A549 (cell line): Measurements from ENCODE around the gene AKAP6. TPM values are rescaled to one million over a fixed set of nuclear protein-coding genes. Genes with fewer than 3 reads are reported as not detected.

Source experiments
- ATAC-seq, 2 experiments: fragments of 200-7000 bp in 1 of 2; fragments of >200 bp in 1 of 2; cut with Nextera tagmentation in 1 of 2; cut with Tn5 transposase in 1 of 2; 3 replicates each; pipeline versions ENCODE4 v1.8.0 to v1.9.1; 2018 to 2020; ENCODE audit warnings: mild to moderate bottlenecking in 1 of 2, moderate library complexity in 1 of 2
- CTCF ChIA-PET: fragments of 300-600 bp; sonication (Branson Sonifier 250); formaldehyde crosslinking; extraction: SDS; loops from one replicate; lab custom pipeline; 2021; ENCODE audit warnings: antibody characterized with exemption, inconsistent platforms; lab: Yijun Ruan, JAX
- POLR2A ChIA-PET: fragments of 350-600 bp; formaldehyde crosslinking; extraction: SDS; loops from one replicate; lab custom pipeline; 2021; ENCODE audit warnings: antibody characterized with exemption, inconsistent platforms; lab: Yijun Ruan, JAX
- DNase-seq, 2 experiments: peaks; one replicate each; pipeline versions ENCODE4 v3.0.0 to v3.0.0-alpha.2; 2011 to 2016; ENCODE audit warnings: low read depth in 1 of 2, low spot score in 1 of 2
- FAIRE-seq: peaks from 2 replicates; lab custom pipeline; 2011; peaks lifted over from hg19 to GRCh38; lab: Jason Lieb, UNC
- H3K27ac ChIP-seq, 2 experiments: fragments of >200 bp; sonication (Bioruptor Twin); formaldehyde crosslinking; 3 replicates each; pipeline ENCODE4 v1.5.1; 2016 to 2017
- H3K4me1 ChIP-seq: fragments of >200 bp; sonication (Bioruptor Twin); formaldehyde crosslinking; 3 replicates; pipeline ENCODE4 v1.6.1; 2016
- H3K4me2 ChIP-seq: fragments of >200 bp; sonication (Bioruptor Twin); formaldehyde crosslinking; 3 replicates; pipeline ENCODE4 v1.6.1; 2016
- H3K4me3 ChIP-seq: fragments of >200 bp; sonication (Bioruptor Twin); formaldehyde crosslinking; 3 replicates; pipeline ENCODE4 v1.5.1; 2016
- H3K9me3 ChIP-seq: fragments of >200 bp; sonication (Bioruptor Twin); formaldehyde crosslinking; 3 replicates; pipeline ENCODE4 v1.6.1; 2016
- CBX2 ChIP-seq: fragments of 200-600 bp; sonication (generic); IDR thresholded peaks from 2 replicates; pipeline ENCODE4 v1.6.1; 2016; ENCODE audit warnings: low read depth, mild to moderate bottlenecking, borderline replicate concordance
- CBX8 ChIP-seq: fragments of 200-600 bp; sonication (generic); IDR thresholded peaks from 2 replicates; pipeline ENCODE4 v1.6.1; 2016
- CEBPB ChIP-seq, 2 experiments: fragments of >200 bp in 1 of 2; sonication (Bioruptor Twin) in 1 of 2; formaldehyde crosslinking in 1 of 2; IDR thresholded peaks; 2 replicates each; pipeline ENCODE4 v1.6.1; 2012 to 2016
- EHMT2 ChIP-seq: fragments of 200-600 bp; sonication (generic); IDR thresholded peaks from 2 replicates; pipeline ENCODE4 v1.6.1; 2016; ENCODE audit warnings: antibody characterized with exemption, low read depth, mild to moderate bottlenecking, moderate library complexity
- EP300 ChIP-seq, 2 experiments: fragments of >200 bp; sonication (Bioruptor Twin); formaldehyde crosslinking; IDR thresholded peaks; 2 replicates in 1 of 2; 3 replicates in 1 of 2; pipeline ENCODE4 v1.6.1; 2016 to 2017
- FOSB ChIP-seq: fragments of 250-450 bp; sonication (Bioruptor Pico); IDR thresholded peaks from 2 replicates; pipeline ENCODE4 v1.5.0; 2020; ENCODE audit warnings: mild to moderate bottlenecking, moderate library complexity
- FOSL2 ChIP-seq, 2 experiments: fragments of 450-650 bp in 1 of 2; fragments of >200 bp in 1 of 2; sonication (Bioruptor Twin) in 1 of 2; formaldehyde crosslinking; IDR thresholded peaks; 2 replicates each; pipeline versions ENCODE4 v1.5.0 to v1.6.1; 2016 to 2020; ENCODE audit warnings: mild to moderate bottlenecking in 1 of 2, moderate library complexity in 1 of 2
- FOXS1 ChIP-seq: fragments of 250-450 bp; sonication (Bioruptor Pico); IDR thresholded peaks from 2 replicates; pipeline ENCODE4 v1.5.0; 2020; ENCODE audit warnings: mild to moderate bottlenecking, moderate library complexity
- GATA3 ChIP-seq: IDR thresholded peaks from 2 replicates; pipeline ENCODE4 v1.6.1; 2012; ENCODE audit warnings: borderline replicate concordance
- HDAC2 ChIP-seq: fragments of 200-600 bp; sonication (generic); IDR thresholded peaks from 2 replicates; pipeline ENCODE4 v1.6.1; 2016
- HOXA7 ChIP-seq: fragments of 250-450 bp; sonication (Bioruptor Pico); IDR thresholded peaks from 2 replicates; pipeline ENCODE4 v1.5.0; 2020; ENCODE audit warnings: mild to moderate bottlenecking, moderate library complexity
- KDM1A ChIP-seq: fragments of 200-600 bp; sonication (generic); IDR thresholded peaks from 2 replicates; pipeline ENCODE4 v1.6.1; 2016; ENCODE audit warnings: low read depth, mild to moderate bottlenecking
- RAD21 ChIP-seq, 2 experiments: fragments of >200 bp in 1 of 2; sonication (Bioruptor Twin) in 1 of 2; formaldehyde crosslinking in 1 of 2; IDR thresholded peaks in 1 of 2; conservative IDR thresholded peaks in 1 of 2; 2 replicates in 1 of 2; 3 replicates in 1 of 2; pipeline ENCODE4 v1.6.1; 2012 to 2018; ENCODE audit warnings: inconsistent platforms in 1 of 2
- RFX5 ChIP-seq: fragments of 450-650 bp; IDR thresholded peaks from 2 replicates; pipeline ENCODE4 v1.7.1; 2014; ENCODE audit warnings: antibody characterized with exemption, mild to moderate bottlenecking, moderate library complexity
- SMC3 ChIP-seq: fragments of >200 bp; sonication (Bioruptor Twin); formaldehyde crosslinking; IDR thresholded peaks from 3 replicates; pipeline ENCODE4 v1.6.1; 2018; ENCODE audit warnings: inconsistent platforms
- TFCP2L1 ChIP-seq: fragments of 250-450 bp; sonication (Bioruptor Pico); IDR thresholded peaks from 2 replicates; pipeline ENCODE4 v1.5.0; 2021; ENCODE audit warnings: mild to moderate bottlenecking
- ZC3H11A ChIP-seq: fragments of 450-650 bp; IDR thresholded peaks from 2 replicates; pipeline ENCODE4 v1.6.1; 2014; ENCODE audit warnings: antibody characterized with exemption, mild to moderate bottlenecking
- ZFP36 ChIP-seq: fragments of 450-650 bp; IDR thresholded peaks from 2 replicates; pipeline ENCODE4 v1.6.1; 2014; ENCODE audit warnings: borderline replicate concordance; ENCODE audit not compliant: partially characterized antibody
- ZNF302 ChIP-seq: fragments of 250-450 bp; sonication (Bioruptor Pico); IDR thresholded peaks from 2 replicates; pipeline ENCODE4 v1.9.0; 2021; ENCODE audit warnings: inconsistent platforms, mild to moderate bottlenecking, moderate library complexity
- WGBS: methylation state at CpG from one replicate; pipeline ENCODE4 v1.1.6; 2017; ENCODE audit errors: missing lambda C conversion rate; 5-methylcytosine and 5-hydroxymethylcytosine counted together
- polyA plus RNA-seq, 4 experiments: library from polyadenylated mRNA; depleted of rRNA in 3 of 4; stranded (reverse); fragments of >200 nt; fragmentation: RNase III in 1 of 4; extraction: RNeasy Plus Mini Kit Qiagen cat#74134 plus additional on column Dnase treatment in 1 of 4; gene quantifications; 2 replicates in 3 of 4; 3 replicates in 1 of 4; pipeline ENCODE4 v1.2.3, GENCODE V29; 2011 to 2017
- TF ChIP-seq, protein P1 (sequence below): IDR thresholded peaks from 2 replicates; pipeline ENCODE4 v1.6.1; 2012; ENCODE audit warnings: low read depth, borderline replicate concordance
- TF ChIP-seq, protein P2 (sequence below): fragments of 200-600 bp; sonication (generic); IDR thresholded peaks from 2 replicates; pipeline ENCODE4 v1.6.1; 2016; ENCODE audit warnings: antibody characterized with exemption, mild to moderate bottlenecking, moderate library complexity
- TF ChIP-seq, protein P3 (sequence below): IDR thresholded peaks from 2 replicates; pipeline ENCODE4 v1.6.1; 2012
- TF ChIP-seq, protein P4 (sequence below): fragments of 150-350 bp; IDR thresholded peaks from 2 replicates; pipeline ENCODE4 v1.6.1; 2014; ENCODE audit warnings: low read depth, mild to moderate bottlenecking, low read length
- TF ChIP-seq, protein P5 (sequence below): fragments of >200 bp; sonication (Bioruptor Twin); formaldehyde crosslinking; IDR thresholded peaks from 3 replicates; pipeline ENCODE4 v1.6.1; 2016
- TF ChIP-seq, protein P6 (sequence below): fragments of 250-450 bp; sonication (Bioruptor Pico); IDR thresholded peaks from 2 replicates; pipeline ENCODE4 v1.5.0; 2020; ENCODE audit warnings: low read depth, mild to moderate bottlenecking, moderate library complexity

AKAP6 gene
- polyA plus RNA-seq, 2 of the 4 experiments (the other 2 are of a cell fraction) = 0.27 to 1.9 TPM

DNA sequence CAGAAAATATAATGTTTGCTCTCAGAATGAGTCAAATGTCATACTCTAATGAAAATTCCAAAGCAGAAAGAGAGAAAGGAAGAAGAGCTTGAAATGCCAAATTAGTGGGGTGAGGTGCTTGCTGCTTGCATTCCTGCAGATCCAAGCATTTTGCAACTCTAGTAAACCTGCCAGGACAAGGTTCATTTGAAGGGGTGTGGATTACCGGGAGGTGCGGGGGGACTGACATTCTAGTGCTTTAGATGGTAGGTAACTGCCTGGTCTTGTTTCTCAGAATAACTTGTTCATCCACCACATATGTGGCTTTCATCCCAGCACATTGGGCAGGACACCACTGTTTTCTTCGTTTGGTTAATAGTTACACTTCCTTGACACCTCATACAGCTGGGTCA is 144.4 kb downstream of the AKAP6 start:
- H3K4me3 ChIP-seq = no peak overlapping the region
- POLR2A ChIA-PET = interaction anchor here (0.9 to 1.3 kb wide), 3 partner anchors 35 to 37 kb away, joined by 3 to 12 read pairs (median 3); no protein-coding TSS in a partner anchor

DNA sequence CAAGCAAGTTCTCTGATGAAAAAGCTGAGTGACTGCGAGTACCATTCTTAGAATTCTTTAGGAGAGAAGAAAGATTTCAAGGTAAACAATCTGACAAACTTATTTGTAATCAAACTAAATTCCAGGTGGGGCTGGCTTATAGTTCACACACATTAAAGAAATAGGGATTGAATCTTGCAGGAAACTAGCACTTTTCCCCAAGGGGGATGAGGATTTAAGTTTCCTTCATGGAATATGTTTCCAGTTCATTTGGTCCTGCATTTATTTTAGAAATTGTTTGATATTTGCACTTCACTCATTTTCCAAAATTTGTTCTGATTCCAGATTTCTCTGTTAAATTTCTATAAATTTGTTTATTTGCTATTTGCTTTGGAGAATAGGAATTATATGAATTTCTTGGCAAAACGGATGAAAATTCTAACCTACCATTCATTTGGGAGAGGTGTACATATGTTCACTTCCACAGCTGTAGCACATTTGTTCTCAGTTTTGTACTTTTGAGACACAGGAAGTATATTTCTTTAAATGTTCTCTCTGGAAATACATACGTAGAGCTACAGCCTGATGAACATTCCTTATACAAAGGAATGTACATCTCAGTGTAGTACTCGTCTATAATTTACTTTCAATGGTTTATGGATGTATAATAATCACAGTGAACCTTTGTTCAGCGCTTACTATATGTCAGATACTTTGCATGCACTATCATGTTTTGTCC is 145.5 kb downstream of the AKAP6 start:
- Histone ChIP-seq H3K4me2 (no peak overlapping the region), H3K4me3 (no peak overlapping the region), H3K4me1 (peaks cover 36% of the 10 kb centered on the region)
- DNase-seq = no peak
- no peak for ATAC-seq
- POLR2A ChIA-PET = no interaction called here
- WGBS = 67% methylated on average over 5 of the region's 5 CpGs
- CTCF ChIA-PET = interaction anchor here (1.3 kb wide), 1 partner anchor 86 kb away, joined by 3 read pairs; no protein-coding TSS in a partner anchor
- TF ChIP-seq, protein P1, sequence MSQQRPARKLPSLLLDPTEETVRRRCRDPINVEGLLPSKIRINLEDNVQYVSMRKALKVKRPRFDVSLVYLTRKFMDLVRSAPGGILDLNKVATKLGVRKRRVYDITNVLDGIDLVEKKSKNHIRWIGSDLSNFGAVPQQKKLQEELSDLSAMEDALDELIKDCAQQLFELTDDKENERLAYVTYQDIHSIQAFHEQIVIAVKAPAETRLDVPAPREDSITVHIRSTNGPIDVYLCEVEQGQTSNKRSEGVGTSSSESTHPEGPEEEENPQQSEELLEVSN = no peak
- no peak for TF ChIP-seq ZFP36
- TF ChIP-seq KDM1A = no peak
- no peak for TF ChIP-seq CBX8
- TF ChIP-seq, protein P2, sequence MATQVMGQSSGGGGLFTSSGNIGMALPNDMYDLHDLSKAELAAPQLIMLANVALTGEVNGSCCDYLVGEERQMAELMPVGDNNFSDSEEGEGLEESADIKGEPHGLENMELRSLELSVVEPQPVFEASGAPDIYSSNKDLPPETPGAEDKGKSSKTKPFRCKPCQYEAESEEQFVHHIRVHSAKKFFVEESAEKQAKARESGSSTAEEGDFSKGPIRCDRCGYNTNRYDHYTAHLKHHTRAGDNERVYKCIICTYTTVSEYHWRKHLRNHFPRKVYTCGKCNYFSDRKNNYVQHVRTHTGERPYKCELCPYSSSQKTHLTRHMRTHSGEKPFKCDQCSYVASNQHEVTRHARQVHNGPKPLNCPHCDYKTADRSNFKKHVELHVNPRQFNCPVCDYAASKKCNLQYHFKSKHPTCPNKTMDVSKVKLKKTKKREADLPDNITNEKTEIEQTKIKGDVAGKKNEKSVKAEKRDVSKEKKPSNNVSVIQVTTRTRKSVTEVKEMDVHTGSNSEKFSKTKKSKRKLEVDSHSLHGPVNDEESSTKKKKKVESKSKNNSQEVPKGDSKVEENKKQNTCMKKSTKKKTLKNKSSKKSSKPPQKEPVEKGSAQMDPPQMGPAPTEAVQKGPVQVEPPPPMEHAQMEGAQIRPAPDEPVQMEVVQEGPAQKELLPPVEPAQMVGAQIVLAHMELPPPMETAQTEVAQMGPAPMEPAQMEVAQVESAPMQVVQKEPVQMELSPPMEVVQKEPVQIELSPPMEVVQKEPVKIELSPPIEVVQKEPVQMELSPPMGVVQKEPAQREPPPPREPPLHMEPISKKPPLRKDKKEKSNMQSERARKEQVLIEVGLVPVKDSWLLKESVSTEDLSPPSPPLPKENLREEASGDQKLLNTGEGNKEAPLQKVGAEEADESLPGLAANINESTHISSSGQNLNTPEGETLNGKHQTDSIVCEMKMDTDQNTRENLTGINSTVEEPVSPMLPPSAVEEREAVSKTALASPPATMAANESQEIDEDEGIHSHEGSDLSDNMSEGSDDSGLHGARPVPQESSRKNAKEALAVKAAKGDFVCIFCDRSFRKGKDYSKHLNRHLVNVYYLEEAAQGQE = no peak
- TF ChIP-seq CEBPB (IDR thresholded peaks at IDR 0.05) = no peak
- no peak for TF ChIP-seq ZNF302 (CRISPR knock-in tag)
- no peak for TF ChIP-seq FOXS1 (CRISPR knock-in tag)
- TF ChIP-seq, all 56 proteins: peak for 0
- no peak for FAIRE-seq
- Histone ChIP-seq H3K9me3 (no peaks in the 10 kb centered on the region), H3K27ac (peak overlapping the region; percentile 72 to 79; a peak in 5 of 6 replicates)

More for the DNA sequence above, 144.4 kb downstream of the AKAP6 start:
- DNase-seq (peak in 1 of 2 experiments; percentile 64), FAIRE-seq (no peak), ATAC-seq (peak; percentile 52 to 58; a peak in 4 of 6 replicates)
- 17% methylated on average over 3 of the region's 3 CpGs for WGBS
- Histone ChIP-seq H3K4me2 (peak overlapping the region; percentile 72), H3K27ac (peak overlapping the region; percentile 72 to 79), H3K4me1 (peaks cover 47% of the 10 kb centered on the region), H3K9me3 (no peaks in the 10 kb centered on the region)
- TF ChIP-seq CEBPB (IDR thresholded peaks at IDR 0.05) (peak in 1 of 2 experiments; percentile 56; a peak in 1 of 4 replicates), RAD21 (conservative IDR thresholded peaks at IDR 0.05 in 1 of 2, IDR thresholded peaks at IDR 0.05 in 1 of 2) (0 out of 5 replicates have a peak, but pooled peaks of 1 of the 2 experiments have one; percentile 15), EHMT2 (no peak), GATA3 (0 out of 2 replicates have a peak, but pooled peaks have one; percentile 9)
- CTCF ChIA-PET = interaction anchor here (2.2 to 2.9 kb wide), 2 partner anchors 219 to 223 kb away, joined by 7 read pairs; no protein-coding TSS in a partner anchor

DNA sequence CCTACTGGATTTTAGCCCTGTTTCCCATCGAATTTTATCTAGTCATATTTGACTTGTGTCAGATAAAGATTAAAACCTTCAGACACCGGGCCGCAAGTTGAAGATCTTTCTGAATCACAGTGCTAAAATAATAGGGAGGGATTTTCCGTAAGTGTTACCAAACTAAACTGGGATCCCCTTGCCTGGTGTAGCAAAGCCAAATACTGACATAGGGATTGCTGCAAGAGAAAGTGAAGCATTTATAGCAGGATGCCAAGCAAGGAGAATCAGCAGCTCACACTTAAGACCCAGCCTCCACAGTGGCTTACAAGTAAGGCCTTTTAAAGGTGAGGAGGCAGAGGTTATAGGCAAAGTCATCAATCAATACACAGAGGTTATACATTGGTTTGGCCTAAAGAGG is 147.4 kb downstream of the AKAP6 start:
- POLR2A ChIA-PET = no interaction called here
- DNase-seq = no peak
- Histone ChIP-seq H3K9me3 (no peaks in the 10 kb centered on the region), H3K4me2 (no peak overlapping the region), H3K4me3 (no peak overlapping the region), H3K27ac (no peak overlapping the region), H3K4me1 (peaks cover 29% of the 10 kb centered on the region)
- CTCF ChIA-PET = interaction anchor here (1.8 kb wide), 1 partner anchor 84 kb away, joined by 4 read pairs; no protein-coding TSS in a partner anchor
- no peak for FAIRE-seq
- ATAC-seq = no peak
- WGBS = 68% methylated on average over 4 of the region's 4 CpGs
- TF ChIP-seq RFX5 (no peak), EP300 (IDR thresholded peaks at IDR 0.05) (no peak), SMC3 (no peak), HDAC2 (no peak), HOXA7 (CRISPR knock-in tag) (no peak), ZC3H11A (no peak), TFCP2L1 (no peak), GATA3 (no peak), CBX2 (no peak), FOSL2 (IDR thresholded peaks at IDR 0.05) (no peak), FOSL2 (CRISPR knock-in tag; IDR thresholded peaks at IDR 0.05) (no peak), FOSB (CRISPR knock-in tag) (no peak)
- TF ChIP-seq, protein P3, sequence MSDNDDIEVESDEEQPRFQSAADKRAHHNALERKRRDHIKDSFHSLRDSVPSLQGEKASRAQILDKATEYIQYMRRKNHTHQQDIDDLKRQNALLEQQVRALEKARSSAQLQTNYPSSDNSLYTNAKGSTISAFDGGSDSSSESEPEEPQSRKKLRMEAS = no peak
- TF ChIP-seq, protein P4, sequence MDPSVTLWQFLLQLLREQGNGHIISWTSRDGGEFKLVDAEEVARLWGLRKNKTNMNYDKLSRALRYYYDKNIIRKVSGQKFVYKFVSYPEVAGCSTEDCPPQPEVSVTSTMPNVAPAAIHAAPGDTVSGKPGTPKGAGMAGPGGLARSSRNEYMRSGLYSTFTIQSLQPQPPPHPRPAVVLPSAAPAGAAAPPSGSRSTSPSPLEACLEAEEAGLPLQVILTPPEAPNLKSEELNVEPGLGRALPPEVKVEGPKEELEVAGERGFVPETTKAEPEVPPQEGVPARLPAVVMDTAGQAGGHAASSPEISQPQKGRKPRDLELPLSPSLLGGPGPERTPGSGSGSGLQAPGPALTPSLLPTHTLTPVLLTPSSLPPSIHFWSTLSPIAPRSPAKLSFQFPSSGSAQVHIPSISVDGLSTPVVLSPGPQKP = no peak
- TF ChIP-seq, protein P5, sequence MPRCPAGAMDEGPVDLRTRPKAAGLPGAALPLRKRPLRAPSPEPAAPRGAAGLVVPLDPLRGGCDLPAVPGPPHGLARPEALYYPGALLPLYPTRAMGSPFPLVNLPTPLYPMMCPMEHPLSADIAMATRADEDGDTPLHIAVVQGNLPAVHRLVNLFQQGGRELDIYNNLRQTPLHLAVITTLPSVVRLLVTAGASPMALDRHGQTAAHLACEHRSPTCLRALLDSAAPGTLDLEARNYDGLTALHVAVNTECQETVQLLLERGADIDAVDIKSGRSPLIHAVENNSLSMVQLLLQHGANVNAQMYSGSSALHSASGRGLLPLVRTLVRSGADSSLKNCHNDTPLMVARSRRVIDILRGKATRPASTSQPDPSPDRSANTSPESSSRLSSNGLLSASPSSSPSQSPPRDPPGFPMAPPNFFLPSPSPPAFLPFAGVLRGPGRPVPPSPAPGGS = no peak
- TF ChIP-seq, protein P6, sequence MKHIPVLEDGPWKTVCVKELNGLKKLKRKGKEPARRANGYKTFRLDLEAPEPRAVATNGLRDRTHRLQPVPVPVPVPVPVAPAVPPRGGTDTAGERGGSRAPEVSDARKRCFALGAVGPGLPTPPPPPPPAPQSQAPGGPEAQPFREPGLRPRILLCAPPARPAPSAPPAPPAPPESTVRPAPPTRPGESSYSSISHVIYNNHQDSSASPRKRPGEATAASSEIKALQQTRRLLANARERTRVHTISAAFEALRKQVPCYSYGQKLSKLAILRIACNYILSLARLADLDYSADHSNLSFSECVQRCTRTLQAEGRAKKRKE = no peak
